OCI-LY7 (cell line): ENCODE measurements around the gene ARHGAP26. TPM values are rescaled to one million over a fixed set of nuclear protein-coding genes. Genes with fewer than 3 reads are reported as not detected.

Experiments used
- BruUV-seq: library from RNA; stranded (reverse); fragments of 400-500 nt; replicated peaks from 2 replicates; lab custom pipeline; 2021; lab: Mats Ljungman, UMichigan
- CTCF ChIA-PET: fragments of 300-600 bp; sonication (Branson Sonifier 250); formaldehyde crosslinking; loops from one replicate; lab custom pipeline; 2022; ENCODE audit warnings: antibody characterized with exemption; ENCODE audit not compliant: unreplicated experiment; lab: Charles Lee
- POLR2A ChIA-PET: fragments of 300-600 bp; sonication (Branson Sonifier 250); formaldehyde crosslinking; loops from one replicate; lab custom pipeline; 2022; ENCODE audit warnings: antibody characterized with exemption; lab: Charles Lee
- DNase-seq: peaks from one replicate; pipeline ENCODE4 v3.0.0-alpha.2; 2015; ENCODE audit warnings: low spot score
- H2AFZ ChIP-seq: fragments of 200-600 bp; sonication (generic), shearing (Covaris generic); 2 replicates; pipeline ENCODE4 v1.6.1; 2014; ENCODE audit warnings: mild to moderate bottlenecking, antibody characterized with exemption, low read length, moderate library complexity
- H3K27ac ChIP-seq: fragments of 200-600 bp; sonication (generic); 2 replicates; pipeline ENCODE4 v1.5.1; 2014; ENCODE audit warnings: mixed run types, low read depth, mild to moderate bottlenecking, moderate library complexity, low read length, inconsistent platforms; ENCODE audit not compliant: poor library complexity, severe bottlenecking
- H3K36me3 ChIP-seq: fragments of 200-600 bp; sonication (generic); 2 replicates; pipeline ENCODE4 v1.6.1; 2014; ENCODE audit warnings: mild to moderate bottlenecking, antibody characterized with exemption, low read length, moderate library complexity, mixed read lengths; ENCODE audit not compliant: insufficient read depth
- H3K4me1 ChIP-seq: fragments of 200-600 bp; sonication (generic); 2 replicates; pipeline ENCODE4 v1.5.1; 2014; ENCODE audit warnings: mild to moderate bottlenecking, low read length; ENCODE audit not compliant: insufficient read depth, poor library complexity, severe bottlenecking
- H3K4me2 ChIP-seq: fragments of 200-600 bp; sonication (generic); 2 replicates; pipeline ENCODE4 v1.6.1; 2014; ENCODE audit warnings: mild to moderate bottlenecking, low read length
- H3K4me3 ChIP-seq: fragments of 200-600 bp; sonication (generic); 2 replicates; pipeline ENCODE4 v1.5.1; 2014; ENCODE audit warnings: mild to moderate bottlenecking, low read depth, low read length; ENCODE audit not compliant: poor library complexity, severe bottlenecking
- H3K79me2 ChIP-seq: fragments of 200-600 bp; sonication (generic); 2 replicates; pipeline ENCODE4 v1.6.1; 2016; ENCODE audit warnings: low read depth, mild to moderate bottlenecking, low read length, moderate library complexity, mixed read lengths; ENCODE audit not compliant: insufficient read depth
- H3K9me2 ChIP-seq: fragments of 200-600 bp; sonication (generic); 2 replicates; pipeline ENCODE4 v1.6.1; 2016; ENCODE audit warnings: mild to moderate bottlenecking, low read length, mixed read lengths; ENCODE audit not compliant: insufficient read depth
- H3K9me3 ChIP-seq: fragments of 200-600 bp; sonication (generic); 2 replicates; pipeline ENCODE4 v1.6.1; 2014; ENCODE audit warnings: mild to moderate bottlenecking, mixed run types, low read length, mixed read lengths
- H4K20me1 ChIP-seq: fragments of 200-600 bp; sonication (generic); 2 replicates; pipeline ENCODE4 v1.6.1; 2014; ENCODE audit warnings: mild to moderate bottlenecking, antibody characterized with exemption, low read length, moderate library complexity, mixed read lengths; ENCODE audit not compliant: insufficient read depth
- CTCF ChIP-seq: fragments of 200-600 bp; sonication (generic); conservative IDR thresholded peaks from 2 replicates; pipeline ENCODE4 v1.5.1; 2014; ENCODE audit warnings: mild to moderate bottlenecking, antibody characterized with exemption, low read length, moderate library complexity, mixed read lengths
- EZH2phosphoT487 ChIP-seq: fragments of 200-600 bp; sonication (generic); IDR thresholded peaks from 2 replicates; pipeline ENCODE4 v1.6.1; 2018; ENCODE audit warnings: low read depth, borderline replicate concordance, mild to moderate bottlenecking, mixed run types, antibody characterized with exemption, low read length, moderate library complexity, mixed read lengths
- intact Hi-C: fragments of 100-400 bp; cut with micrococcal nuclease; formaldehyde crosslinking; loops from one replicate; pipeline ENCODE4 v1.10.0; 2022; ENCODE audit not compliant: unreplicated experiment
- total RNA-seq, 2 experiments: library from RNA; depleted of rRNA in 1 of 2; stranded (reverse); fragments of >200 nt in 1 of 2; shearing (Covaris generic) in 1 of 2; gene quantifications; 2 replicates each; pipeline ENCODE4 v1.2.3, GENCODE V29; 2014 to 2022

ARHGAP26 gene
- total RNA-seq, 2 experiments from 2014 or later, result 7.0 to 19.1 TPM

- no peak overlapping the region for H3K4me2 ChIP-seq
- no peak overlapping the region for H2AFZ ChIP-seq
- no peak overlapping the region for H3K4me3 ChIP-seq
- H4K20me1 ChIP-seq, result no peaks in the 10 kb centered on the region
- DNase-seq, result no peak
- H3K79me2 ChIP-seq, result no peaks in the 10 kb centered on the region
- H3K9me2 ChIP-seq, result no peaks in the 10 kb centered on the region
- H3K9me3 ChIP-seq, result peaks cover 7% of the 10 kb centered on the region
- H3K27ac ChIP-seq, result no peak overlapping the region
- no TSS peak for BruUV-seq
- no peak for TF ChIP-seq CTCF
- no peak for TF ChIP-seq EZH2phosphoT487
- peaks cover 5% of the 10 kb centered on the region for H3K4me1 ChIP-seq
- POLR2A ChIA-PET, result no interaction called here
- CTCF ChIA-PET, result no interaction called here
- intact Hi-C loops, result no loop called here
- H3K36me3 ChIP-seq, result no peaks in the 10 kb centered on the region
Observed at GRCh38 chr5:143198332-143198731, 428.2 kb downstream of the ARHGAP26 start.

GRCh38 chr5:143199161-143199560 is 429.0 kb downstream of the ARHGAP26 start:
- Histone ChIP-seq H3K9me2 (no peaks in the 10 kb centered on the region), H3K4me2 (no peak overlapping the region), H3K4me1 (peaks cover 5% of the 10 kb centered on the region), H3K36me3 (no peaks in the 10 kb centered on the region), H2AFZ (no peak overlapping the region), H4K20me1 (no peaks in the 10 kb centered on the region), H3K27ac (no peak overlapping the region), H3K79me2 (no peaks in the 10 kb centered on the region), H3K9me3 (peaks cover 7% of the 10 kb centered on the region), H3K4me3 (no peak overlapping the region)
- no peak for DNase-seq
- CTCF ChIA-PET, result no interaction called here
- BruUV-seq, result no TSS peak
- intact Hi-C loops, result no loop called here
- POLR2A ChIA-PET, result interaction anchor here (1.1 kb wide), 1 partner anchor 10 kb away, joined by 3 read pairs; no protein-coding TSS in a partner anchor
- no peak for TF ChIP-seq CTCF

- H2AFZ ChIP-seq, result no peak overlapping the region
- BruUV-seq, result no TSS peak
- peaks cover 7% of the 10 kb centered on the region for H3K9me3 ChIP-seq
- H3K79me2 ChIP-seq, result no peaks in the 10 kb centered on the region
- intact Hi-C loops, result no loop called here
- no peak overlapping the region for H3K4me2 ChIP-seq
- no peaks in the 10 kb centered on the region for H4K20me1 ChIP-seq
- DNase-seq, result no peak
- ChIA-PET POLR2A (interaction anchor here (1.1 kb wide), 1 partner anchor 11 kb away, joined by 3 read pairs; no protein-coding TSS in a partner anchor), CTCF (no interaction called here)
- H3K4me3 ChIP-seq, result no peak overlapping the region
- no peaks in the 10 kb centered on the region for H3K9me2 ChIP-seq
- peaks cover 5% of the 10 kb centered on the region for H3K4me1 ChIP-seq
- H3K36me3 ChIP-seq, result no peaks in the 10 kb centered on the region
- TF ChIP-seq CTCF (no peak), EZH2phosphoT487 (no peak)
- H3K27ac ChIP-seq, result no peak overlapping the region
Observed at GRCh38 chr5:143199843-143200242, 429.7 kb downstream of the ARHGAP26 start.
